Activated T-helper 1 cell treated with anti-CD3 and anti-CD28 coated beads, Interleukin-2, amount 50 U/mL, for 16 hours (primary cell): ENCODE data around the gene PCDH15.

Source experiments
- DNase-seq, 2 donors: peaks; one replicate each; pipeline ENCODE4 v3.0.0-alpha.2; 2020; ENCODE audit warnings: low read depth in 1 of 2, low spot score in 1 of 2

Gene PCDH15

DNA sequence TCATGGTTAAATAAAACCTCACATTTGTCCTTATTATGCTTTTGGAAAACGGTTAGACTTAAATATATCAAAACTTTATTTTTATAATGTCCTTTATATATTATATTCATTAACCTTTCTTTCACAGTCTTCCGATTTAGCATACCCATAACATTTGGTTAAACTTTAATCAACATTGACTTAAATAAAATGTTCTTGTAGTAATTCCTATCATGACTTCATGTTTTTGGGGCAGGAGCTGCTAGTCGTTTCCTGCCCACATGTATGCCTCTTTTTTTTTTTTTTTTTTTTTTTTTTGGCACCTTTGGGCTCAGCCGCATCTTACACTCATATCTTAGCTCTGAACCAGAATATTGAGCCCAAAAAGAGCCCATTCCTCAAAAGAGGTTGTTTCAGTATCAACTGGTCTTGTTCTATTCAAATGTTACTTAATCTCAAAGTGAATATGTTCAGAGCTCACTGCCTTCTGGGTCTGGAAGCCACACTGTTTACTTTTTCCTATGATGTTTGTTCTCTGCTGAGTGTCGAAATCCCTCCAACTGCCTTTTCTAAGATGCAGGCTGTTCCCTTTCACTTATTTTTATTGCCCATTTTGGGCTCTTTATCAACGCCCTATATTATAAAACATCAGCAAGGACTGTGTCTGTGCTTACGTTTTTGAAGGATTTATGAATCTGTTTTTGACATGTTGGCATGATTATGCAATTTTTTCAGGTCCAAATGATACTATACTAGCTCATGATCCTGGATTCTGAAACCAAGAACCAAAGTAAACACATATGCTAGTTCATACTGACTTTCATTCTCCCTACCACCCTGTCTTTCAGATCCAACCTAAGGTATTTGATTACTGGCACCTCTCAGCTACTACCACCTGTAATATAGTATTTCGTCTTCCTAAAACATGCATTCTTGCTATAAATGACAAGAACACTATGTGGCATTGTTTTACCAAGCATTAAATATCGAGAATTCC lies 914.4 kb downstream of the PCDH15 start:
- no peak for DNase-seq

DNA sequence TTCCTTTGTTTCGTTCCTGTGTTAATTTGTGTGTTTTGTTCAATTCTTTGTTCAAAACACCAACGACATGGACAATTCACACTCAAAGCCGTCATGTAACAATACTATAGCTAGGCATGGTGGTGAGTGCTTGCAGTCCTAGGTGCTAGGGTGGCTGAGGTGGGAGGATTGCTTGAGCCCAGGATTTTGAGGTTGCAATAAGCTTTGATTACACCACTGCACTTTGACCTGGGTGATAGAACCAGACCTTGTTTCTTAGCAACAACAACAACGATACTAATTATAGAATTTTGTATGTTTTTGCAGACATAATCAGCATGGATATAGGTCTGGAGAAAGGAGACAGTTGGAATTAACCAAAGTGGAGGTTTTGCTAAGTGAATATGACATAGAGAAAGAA lies 936.2 kb downstream of the PCDH15 start:
- DNase-seq = no peak

DNA sequence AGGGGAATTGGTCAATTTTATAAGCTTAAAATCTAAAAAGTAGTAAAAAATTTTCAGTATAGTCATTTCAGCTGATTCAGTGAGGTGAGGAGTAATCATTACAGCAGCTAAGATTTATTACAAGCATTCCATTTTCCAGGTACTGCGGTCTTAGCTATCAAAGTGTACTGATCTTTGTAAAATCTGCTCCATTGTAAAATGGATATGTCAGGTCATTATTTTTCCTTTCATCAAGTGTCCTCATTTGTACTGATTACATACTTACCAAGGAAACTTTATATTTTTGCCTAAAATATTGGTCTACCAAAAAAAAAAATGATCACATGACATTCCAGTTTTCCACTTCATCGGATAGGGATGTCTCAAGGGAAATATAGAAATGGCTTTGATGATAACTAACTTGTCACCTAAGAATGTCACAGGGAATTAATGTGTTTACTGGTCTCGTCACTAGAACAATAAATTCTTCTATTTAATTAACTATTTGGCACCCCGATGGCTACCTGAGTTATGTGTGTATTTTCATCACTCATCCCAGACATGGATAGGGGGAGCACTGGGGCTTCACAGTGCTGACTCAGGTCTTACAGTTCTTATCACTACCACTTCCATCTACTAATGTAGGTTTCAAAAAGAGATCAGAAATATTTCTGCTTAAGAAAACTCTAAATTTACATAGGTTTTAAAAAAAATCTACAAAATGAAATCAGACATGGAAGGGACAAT lies 948.4 kb downstream of the PCDH15 start:
- no peak for DNase-seq

DNA sequence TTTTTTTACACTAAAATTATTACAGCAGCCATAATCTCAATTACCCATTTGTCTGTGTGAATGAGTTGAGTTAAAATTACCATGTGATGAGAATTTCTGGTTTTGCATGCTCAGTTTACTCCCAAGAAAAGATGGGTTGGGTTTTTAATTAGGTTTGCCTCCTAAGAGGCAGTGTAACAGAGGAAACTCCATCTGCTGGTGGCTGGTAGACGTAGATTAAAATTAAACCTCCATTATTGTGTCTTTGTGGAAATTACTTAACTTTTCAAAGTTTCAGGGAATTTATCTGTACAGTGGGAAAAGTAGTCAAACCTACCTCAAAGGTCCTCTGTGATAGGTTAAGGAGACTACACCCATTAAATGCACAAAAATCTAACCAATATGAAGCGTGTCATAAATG lies 954.2 kb downstream of the PCDH15 start:
- no peak for DNase-seq

DNA sequence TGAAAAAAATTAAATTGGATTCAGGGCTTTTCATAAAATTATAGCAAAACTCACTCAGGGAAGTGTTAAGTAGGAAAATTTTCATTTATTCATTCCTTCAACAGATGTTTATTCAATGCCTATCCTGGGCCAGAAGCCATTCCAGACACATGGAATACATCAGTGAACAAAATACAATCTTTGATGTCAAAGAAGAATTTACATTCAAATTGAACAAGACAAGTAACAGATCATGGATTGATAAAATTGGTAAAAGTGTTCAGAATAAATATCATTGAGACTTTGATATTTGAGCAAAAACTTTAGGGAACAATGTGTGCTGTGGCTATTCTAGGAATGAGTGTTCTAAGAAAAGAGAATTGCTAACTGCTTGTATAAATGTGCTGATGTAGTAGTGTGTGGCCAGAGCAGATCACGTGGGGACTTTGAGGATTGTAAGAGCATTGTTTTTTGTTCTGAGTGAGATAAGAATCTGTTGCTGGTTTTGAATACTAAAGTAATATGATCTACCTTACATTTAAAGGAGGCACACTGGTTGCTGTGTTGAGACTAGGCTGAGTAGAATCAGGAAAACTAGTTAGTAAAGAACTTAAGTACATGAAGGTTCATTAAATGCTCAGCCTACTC lies 957.2 kb downstream of the PCDH15 start:
- no peak for DNase-seq

DNA sequence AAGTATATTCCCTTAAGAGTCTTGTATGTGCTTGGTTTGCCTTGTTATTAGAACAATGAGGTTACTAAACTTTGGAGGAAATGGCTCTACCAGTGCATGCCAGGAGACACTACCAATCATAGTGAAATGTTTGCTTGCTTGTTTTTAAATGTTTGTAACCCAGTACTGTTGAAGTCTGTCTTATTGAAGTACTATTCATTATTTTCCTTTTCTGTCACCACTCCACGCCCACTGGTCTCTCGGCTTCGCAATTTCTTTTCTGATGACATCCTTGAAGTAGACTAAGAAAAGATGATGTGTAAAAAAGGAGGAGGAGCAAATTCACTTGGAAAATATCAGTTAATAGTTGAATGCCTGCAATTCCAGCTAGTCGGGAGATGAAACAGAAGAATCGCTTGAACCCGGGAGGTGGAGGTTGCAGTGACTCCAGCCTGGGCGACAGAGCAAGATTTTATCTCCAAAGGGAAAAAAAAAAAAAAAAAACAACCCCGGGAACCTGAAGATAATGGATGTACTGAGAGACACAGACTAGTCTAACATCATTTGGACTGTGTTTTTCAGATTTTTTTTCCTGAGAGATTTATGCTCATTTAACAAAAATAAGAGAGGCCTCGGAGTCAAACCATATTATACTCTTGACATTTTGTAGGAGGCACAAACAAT lies 959.4 kb downstream of the PCDH15 start:
- no peak for DNase-seq

DNA sequence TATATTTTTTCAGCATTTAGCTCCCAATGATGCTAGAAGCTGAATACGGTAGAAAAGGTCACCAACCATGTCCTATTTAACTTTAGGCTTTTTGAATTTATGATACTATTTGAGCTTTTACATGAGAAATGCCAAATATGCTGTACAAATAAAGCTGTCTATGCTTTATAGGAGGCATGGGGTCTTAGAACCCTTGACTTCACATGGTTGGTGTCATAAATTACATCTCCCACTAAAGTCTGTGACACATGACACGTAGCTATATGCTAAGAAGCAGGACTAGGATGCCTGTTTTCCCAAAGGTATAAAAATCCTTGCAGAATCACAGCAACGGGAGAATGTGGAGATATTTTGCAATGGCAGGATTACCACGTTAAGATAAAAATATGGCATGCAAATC lies 960.4 kb downstream of the PCDH15 start:
- DNase-seq = no peak

DNA sequence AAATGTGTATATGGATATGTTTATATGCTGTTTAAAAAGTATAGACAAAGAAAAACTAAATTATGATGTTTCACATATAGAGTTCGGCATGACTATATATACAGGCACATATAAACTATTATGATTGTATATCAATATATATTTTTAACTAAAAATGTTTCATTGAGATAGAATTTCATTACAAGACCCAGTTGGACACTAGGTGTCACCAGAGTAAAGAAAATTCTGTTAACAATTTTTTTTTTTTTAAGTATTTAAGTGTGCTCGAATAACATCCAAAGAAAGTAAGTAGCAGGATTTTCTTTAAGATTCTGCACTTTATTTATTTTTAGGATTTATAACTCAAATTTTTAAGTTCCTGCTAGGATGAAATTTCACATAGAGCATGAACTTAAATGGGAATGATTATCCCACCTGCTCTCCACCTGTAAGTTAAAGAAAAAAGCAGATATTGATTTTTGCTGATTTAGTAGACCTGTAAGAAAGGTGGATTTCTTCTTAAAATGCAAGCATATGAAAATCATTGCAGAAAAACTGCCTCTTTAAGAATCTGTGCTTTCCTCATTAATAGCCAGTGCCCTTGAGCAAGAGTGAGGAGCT lies 961.5 kb downstream of the PCDH15 start:
- no peak for DNase-seq

DNA sequence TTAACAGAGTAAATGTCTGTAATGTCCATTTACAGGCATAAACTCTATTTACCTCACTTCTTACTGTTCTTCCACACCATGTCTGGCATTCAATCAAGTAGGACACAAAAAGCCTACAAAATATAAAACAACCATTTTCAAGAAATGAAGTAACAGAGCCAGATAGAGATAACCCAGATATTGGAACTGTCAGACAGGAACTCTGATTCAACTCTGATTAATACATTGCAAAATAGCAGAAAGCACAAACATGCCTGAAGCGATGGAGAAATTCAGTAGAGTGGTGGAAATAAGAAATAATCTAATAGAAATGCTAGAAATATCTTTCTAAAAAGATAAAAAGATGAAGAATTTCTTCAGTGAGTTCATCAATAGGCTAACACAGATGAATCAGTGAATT lies 964.4 kb downstream of the PCDH15 start:
- no peak for DNase-seq

DNA sequence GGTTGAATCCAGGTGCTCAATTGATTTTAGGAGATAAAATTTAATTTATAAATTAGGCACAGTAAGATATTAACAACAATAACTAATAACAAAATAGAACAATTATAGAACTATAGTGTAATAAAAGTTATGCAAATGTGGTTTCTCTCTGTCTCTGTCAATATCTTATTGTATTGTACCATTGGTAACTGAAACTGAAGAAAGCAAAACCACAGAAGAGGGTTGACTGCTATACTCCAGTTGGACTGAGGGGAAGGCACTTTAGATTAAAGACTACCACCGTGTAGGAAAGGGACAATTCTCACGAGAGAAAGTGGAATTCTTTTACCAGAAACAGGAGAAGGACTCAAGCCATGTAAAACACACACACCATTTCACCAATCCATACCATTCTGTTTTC lies 967.1 kb downstream of the PCDH15 start:
- DNase-seq = no peak

DNA sequence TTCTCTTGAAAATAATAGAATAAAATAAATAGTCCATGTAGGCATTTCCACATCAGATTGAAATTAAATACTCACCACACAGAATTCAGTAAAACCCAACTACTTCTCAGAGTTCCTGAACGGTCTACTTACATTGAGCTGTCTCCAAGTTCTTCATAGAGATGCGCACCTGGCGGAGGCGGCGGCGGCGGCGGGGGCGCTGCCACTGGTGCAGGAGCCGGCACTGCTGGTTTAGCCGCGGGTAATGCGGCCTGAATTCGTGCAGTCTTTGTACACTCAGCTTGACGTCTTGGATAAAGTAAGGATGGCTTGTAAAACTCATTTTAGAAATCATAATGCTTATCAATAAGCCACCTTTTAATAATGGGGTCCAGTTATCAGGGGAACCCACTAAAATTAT lies 973.8 kb downstream of the PCDH15 start:
- no peak for DNase-seq

DNA sequence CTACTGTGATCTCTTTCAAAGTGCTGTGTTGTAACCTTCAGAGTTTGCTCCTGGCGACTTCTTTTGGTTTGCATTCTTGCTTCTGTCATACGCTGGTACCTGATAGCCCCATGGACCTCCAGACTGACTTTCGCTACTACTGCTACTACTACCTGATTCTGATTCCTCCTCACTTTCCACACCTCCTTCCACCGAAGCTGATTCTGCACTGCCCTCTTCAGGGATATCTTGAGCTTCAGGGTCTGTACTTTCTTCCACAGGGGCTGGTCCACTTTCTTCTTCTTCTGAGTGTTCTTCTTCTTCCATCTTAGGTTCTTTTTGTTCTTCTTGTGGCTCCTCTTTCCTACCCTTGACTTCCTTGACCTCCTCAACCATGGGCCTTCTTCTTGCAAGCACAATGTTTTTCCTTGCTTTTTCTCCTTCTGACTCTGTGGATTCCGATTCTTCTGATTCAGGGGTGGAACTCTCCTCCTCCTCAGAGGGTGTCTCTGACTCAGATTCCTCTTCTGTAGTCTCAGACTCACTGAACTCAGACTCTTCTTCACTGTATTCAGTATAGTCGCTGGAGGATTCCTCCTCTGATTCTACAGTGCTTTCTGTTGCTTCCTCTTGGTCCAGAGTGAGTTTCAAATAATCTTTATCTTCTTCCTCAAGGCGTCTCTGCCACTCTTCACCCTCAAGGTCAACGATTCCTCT lies 992.2 kb downstream of the PCDH15 start:
- no peak for DNase-seq

DNA sequence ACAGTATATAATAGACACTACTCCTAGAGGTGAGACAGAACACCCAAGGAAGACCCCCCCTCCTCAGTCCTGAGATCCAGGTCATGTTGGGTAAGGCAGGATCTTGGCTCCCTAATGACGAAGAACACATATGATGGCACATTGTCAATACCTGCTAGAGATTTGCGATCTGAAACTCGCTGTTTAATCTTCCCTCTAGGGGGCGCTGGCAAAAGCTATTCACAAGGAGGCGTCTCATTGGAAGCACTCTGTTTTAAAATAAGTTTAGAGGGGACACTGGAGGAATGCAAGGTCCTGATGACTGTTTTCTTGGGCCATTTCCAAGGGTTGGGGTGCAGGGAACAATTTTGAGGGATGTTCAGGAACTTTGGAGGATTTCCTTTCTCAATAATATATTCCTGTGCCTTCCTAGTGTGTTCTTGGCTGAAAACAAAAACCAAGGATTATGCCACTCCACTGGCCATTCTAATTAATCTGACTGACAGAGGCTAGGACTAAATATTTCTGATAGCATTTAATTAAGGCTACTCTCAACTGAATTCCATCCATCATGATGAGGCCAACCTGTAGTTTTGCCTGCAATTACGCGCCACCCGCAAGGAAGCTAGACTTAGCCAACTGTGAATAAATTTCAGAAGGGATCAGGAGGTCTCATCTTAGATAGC lies 1014.7 kb downstream of the PCDH15 start:
- DNase-seq = no peak

DNA sequence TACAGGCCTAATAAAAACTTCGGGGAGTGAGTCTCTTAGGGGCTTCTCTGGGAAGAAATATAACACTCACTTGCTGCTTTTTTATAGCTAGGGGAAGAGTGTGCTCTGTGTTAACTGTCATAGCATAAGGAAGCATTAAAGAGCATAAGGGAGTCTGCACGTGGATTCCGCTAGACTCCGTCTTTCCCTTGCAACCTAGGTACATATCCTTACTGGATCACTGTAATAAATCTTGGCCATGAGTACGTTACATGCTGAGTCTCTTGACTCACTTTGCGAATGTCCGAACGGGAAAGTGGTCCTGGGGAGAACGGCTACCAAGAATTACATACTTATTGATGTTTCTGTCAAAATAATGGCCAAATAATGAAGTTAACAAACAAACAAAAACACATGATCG lies 1029.3 kb downstream of the PCDH15 start:
- DNase-seq = no peak

DNA sequence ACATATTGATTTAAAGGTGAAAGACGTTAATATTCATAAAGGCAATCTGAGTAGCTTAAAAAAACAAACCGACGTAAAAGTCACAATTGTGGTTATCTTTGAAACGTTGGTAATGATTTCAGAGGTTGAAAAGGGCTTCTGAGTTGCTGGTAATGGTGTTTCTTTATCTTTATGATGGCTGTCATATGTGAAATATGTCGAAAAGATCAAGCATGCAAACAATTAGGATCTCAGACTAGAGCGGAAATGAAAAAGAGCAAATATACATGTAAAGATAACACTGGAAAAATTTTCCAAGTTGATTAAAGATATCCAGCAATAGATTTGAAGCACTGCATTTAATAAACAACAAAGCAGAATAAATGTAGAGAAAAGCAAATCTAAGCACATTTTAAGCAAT lies 1030.1 kb downstream of the PCDH15 start:
- no peak for DNase-seq

DNA sequence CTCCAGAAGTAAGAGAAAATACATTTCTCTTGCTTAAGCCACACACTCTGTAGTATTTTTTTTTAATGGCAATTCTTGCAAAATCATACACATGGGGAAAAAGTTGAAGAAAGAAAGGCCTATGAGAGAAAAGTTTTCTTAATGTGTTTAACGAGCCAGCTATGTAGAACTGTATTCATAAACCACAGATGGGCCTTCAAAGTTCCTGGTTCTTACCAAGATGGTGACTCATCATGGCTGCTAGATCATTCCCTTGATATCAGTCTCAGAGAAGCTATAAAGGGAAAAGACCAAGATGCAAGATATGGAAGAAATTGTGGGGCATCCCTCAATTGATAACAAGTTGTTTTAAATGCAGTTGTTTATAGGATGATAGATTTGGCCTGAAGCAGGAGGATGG lies 1035.7 kb downstream of the PCDH15 start:
- DNase-seq = no peak

DNA sequence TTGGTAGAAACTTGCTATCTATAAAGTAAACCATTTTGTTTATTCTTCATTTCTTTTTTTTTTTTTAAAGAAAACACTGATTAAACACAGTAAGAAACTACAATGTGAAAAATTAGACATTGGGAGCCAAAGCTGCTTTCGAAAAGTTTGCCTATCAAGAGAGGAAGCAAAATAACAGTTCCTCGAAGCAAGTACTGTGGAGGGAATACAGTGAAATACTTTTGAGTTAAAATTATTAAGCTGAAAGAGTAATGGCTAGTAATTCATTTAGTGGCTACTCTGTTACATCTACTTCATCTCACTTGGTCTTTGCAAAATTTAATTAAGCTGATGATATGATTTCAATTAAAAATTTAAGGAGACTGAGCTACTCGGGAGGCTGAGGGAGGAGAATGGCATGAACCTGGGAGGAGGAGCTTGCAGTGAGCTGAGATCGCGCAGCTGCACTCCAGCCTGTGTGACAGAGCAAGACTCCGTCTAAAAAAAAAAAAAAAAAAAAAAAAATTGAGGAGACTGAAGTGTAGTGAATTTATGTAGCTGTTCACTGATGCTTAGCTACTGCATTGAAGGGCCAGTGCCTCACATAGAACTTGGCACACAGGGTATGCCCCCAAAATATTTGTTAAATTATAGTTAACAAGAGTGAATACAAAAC lies 1046.3 kb downstream of the PCDH15 start:
- DNase-seq = no peak
